Measurements from ENCODE around the gene TRIM65.
A peak's percentile ranks its signal among the peaks of the same experiment; 100 is the strongest.
"Not testable (repeated sequence)": the region's sequence is repeated elsewhere in the genome, so short reads cannot be mapped to it uniquely, and the experiment has no call there.

Gene TRIM65

GRCh38 chr17:75872434-75873351, 24.1 kb downstream of the TRIM65 start:
- H3K4me3 Mint-ChIP-seq: peak overlapping the region; percentile 20 to 52
- peak overlapping the region; percentile 68 to 86 for H3K27ac Mint-ChIP-seq
- peaks cover 19 to 32% of the 10 kb centered on the region in 2 donors for H3K4me1 Mint-ChIP-seq (ENCODE audit: low read depth in 2 of 2)
- DNase-seq: peak; percentile 45 to 56 (median 46)
- no peaks in the 10 kb centered on the region for H3K27me3 Mint-ChIP-seq
- peaks cover 2% of the 10 kb centered on the region for H3K36me3 Mint-ChIP-seq (ENCODE audit: insufficient read depth)
- no peaks in the 10 kb centered on the region for H3K9me3 Mint-ChIP-seq
- ATAC-seq (replicated peaks): peak; percentile 56

DNA sequence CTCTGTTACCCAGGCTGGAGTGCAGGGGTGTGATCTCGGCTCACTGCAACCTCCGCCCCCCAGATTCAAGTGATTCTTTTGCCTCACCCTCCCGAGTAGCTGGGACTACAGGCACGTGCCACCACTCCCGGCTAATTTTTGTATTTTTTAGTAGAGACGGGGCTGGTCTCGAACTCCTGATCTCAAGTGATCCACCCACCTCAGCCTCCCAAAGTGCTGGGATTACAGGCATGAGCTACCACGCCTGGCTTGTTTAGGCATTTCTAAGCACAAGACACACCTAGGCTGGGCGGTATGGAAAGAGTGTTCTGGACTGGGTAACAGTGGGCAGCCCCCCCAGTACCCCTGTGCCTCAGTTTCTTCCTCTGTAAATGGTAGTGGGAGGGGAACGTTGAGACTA, 26.5 kb downstream of the TRIM65 start:
- H3K9me3 Mint-ChIP-seq; ATAC-seq (replicated peaks); H3K4me3 Mint-ChIP-seq; H3K27ac Mint-ChIP-seq; H3K36me3 Mint-ChIP-seq (ENCODE audit: insufficient read depth); H3K27me3 Mint-ChIP-seq; DNase-seq: not testable (repeated sequence)
- H3K4me1 Mint-ChIP-seq (ENCODE audit: low read depth in 2 of 2): peaks cover 3 to 13% of the 10 kb centered on the region in 2 donors

DNA sequence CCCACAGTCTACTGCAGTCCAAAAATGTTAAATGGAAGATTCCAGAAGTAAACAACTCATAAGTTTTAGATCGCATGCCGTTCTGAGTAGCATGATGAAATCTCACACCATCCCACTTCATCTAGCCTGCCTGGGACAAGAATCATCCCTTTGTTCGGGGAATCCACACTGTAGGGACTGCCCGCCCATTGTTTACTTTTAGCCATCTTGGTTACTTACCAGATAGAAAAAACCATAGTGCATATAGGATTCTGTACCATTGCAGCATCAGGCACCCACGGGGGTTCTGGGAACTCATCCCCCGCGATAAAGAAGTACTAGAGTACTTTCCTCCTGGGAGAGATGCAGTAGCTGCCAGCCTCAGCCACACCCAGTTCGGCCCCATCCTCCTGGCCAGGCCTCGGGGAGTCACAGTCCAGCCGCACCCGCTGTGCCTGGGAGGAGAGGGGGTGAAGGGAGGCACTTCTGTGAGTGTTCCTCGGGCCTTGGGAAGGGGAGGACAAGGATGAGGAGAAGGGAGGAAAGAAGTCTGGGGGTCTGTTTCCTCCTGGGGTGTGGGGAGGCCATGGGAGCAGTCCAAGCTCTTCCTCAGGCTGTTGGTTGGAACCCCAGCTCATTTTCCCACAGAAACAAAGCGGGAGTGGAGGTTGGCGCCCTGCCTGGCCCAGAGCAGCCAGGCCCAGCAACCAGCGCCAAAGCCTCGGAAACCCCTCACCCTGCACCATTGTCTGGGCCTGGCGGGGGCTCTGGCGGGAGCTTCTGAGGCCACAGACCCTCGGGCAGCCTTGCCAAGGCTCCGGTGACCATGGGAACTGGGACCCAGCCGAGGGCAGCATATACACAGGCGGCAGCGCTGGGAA, 27.2 kb downstream of the TRIM65 start:
- Mint-ChIP-seq H3K9me3 (no peaks in the 10 kb centered on the region), H3K4me3 (no peak overlapping the region), H3K27me3 (no peaks in the 10 kb centered on the region), H3K4me1 (ENCODE audit: low read depth in 2 of 2) (peaks cover 11 to 20% of the 10 kb centered on the region in 2 donors), H3K27ac (no peak overlapping the region), H3K36me3 (ENCODE audit: insufficient read depth) (peaks cover 5% of the 10 kb centered on the region)
- ATAC-seq (replicated peaks) (no peak), DNase-seq (no peak)

DNA sequence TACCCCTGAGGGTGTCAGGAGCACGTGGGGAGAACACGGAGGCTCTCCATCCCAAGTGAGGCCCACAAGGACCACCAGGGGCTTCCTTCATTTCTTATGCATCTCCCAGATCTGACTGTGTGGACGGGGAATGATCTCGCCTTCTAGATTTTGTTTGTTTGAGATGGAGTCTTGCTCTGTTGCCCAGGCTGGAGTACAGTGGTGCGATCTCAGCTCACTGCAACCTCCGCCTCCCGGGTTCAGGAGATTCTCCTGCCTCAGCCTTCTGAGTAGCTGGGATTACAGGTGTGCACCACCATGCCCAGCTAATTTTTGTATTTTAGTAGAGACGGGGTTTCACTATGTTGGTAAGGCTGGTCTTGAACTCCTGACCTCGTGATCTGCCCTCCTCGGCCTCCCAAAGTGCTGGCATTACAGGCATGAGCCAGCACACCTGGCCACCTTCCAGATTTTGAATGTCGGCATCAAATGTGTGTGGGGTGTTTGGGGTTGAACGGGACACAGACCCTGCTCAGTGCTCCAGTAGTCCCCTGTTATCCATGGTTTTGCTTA, 27.9 kb downstream of the TRIM65 start:
- H3K36me3 Mint-ChIP-seq (ENCODE audit: insufficient read depth): peaks cover 11% of the 10 kb centered on the region
- not testable (repeated sequence) for ATAC-seq (replicated peaks); H3K9me3 Mint-ChIP-seq

GRCh38 chr17:75865404-75866188, 31.2 kb downstream of the TRIM65 start:
- DNase-seq; H3K9me3 Mint-ChIP-seq; H3K27me3 Mint-ChIP-seq; ATAC-seq (replicated peaks): not testable (repeated sequence)
- Mint-ChIP-seq H3K4me3 (peak overlapping the region; percentile 67 to 75), H3K36me3 (ENCODE audit: insufficient read depth) (peaks cover 16% of the 10 kb centered on the region), H3K27ac (peak overlapping the region; percentile 90 to 97), H3K4me1 (ENCODE audit: low read depth in 2 of 2) (peaks cover 18 to 19% of the 10 kb centered on the region in 2 donors)

More for the DNA sequence above, 27.9 kb downstream of the TRIM65 start:
- not testable (repeated sequence) for H3K27ac Mint-ChIP-seq, H3K27me3 Mint-ChIP-seq, H3K4me3 Mint-ChIP-seq, DNase-seq
- peaks cover 18 to 27% of the 10 kb centered on the region in 2 donors for H3K4me1 Mint-ChIP-seq (ENCODE audit: low read depth in 2 of 2)

DNA sequence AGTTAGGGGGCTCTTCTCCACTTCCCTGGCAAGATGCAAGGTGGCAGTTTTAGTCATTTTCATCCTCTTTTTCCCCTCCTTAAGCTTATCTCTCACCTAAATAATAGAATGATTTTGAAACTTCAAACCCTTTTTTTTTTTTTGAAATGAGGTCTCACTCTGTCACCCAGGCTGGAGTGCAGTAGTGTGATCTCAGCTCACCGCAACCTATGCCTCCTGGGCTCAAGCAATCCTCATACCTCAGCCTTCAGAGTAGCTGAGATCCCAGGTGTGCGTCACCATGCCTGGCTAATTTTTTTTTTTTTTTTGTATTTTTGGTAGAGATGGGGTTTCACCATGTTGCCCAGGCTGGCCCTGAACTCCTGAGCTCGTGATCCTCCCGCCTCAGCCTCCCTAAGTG, 31.9 kb downstream of the TRIM65 start:
- H3K4me1 Mint-ChIP-seq (ENCODE audit: low read depth in 2 of 2): peaks cover 18 to 19% of the 10 kb centered on the region in 2 donors
- H3K27ac Mint-ChIP-seq: peak overlapping the region; percentile 90 to 97
- peak overlapping the region; percentile 67 to 75 for H3K4me3 Mint-ChIP-seq

DNA sequence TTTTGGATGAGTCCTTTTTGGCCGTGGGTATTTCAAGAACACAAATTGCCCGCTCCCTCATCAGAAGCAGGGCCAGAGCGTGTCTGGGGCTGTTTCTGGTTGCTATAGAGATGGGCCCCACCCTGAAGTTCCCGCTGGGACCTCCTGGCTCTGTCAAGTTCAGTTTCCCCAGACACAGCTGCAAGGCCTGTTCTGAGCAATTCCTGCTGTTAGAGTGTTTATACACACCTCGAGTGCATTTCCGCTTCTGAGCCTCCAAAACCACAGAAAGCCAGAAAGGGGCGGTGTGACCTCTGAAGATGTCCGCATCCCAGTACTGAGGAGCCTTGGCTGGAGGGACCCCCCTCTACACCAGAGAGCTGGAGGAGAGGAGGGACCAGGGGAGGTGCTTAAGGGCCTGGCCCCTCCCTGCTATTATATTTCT, 32.3 kb downstream of the TRIM65 start:
- peak; percentile 43 to 56 (median 46) for DNase-seq

More for the DNA sequence above, 31.9 kb downstream of the TRIM65 start:
- H3K9me3 Mint-ChIP-seq, H3K27me3 Mint-ChIP-seq: not testable (repeated sequence)
- peaks cover 16% of the 10 kb centered on the region for H3K36me3 Mint-ChIP-seq (ENCODE audit: insufficient read depth)
- peak in 2 of 3 experiments; percentile 38 to 41 for DNase-seq
- ATAC-seq (replicated peaks): peak; percentile 81

DNA sequence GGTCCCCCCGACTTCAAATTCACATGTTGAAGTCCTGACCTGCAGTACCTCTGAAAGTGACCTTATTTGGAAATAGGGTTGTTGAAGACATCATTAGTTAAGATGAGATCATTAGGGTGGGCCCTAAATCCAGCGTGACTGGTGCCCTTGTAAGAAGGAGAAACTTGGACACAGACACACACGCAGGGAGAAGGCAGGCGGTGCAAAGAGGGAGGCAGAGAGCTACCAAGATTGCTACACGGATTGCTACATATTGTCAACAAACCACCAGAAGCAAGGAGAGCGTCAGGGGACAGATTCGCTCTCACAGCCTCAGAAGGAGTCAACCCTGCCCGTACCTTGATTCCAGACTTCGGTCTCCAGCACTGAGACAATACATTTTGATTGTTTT, 34.8 kb downstream of the TRIM65 start:
- peaks cover 16% of the 10 kb centered on the region for H3K36me3 Mint-ChIP-seq (ENCODE audit: insufficient read depth)
- no peaks in the 10 kb centered on the region for H3K27me3 Mint-ChIP-seq
- H3K4me3 Mint-ChIP-seq: peak overlapping the region in 1 of 2 donors; percentile 51
- peaks cover 18 to 19% of the 10 kb centered on the region in 2 donors for H3K4me1 Mint-ChIP-seq (ENCODE audit: low read depth in 2 of 2)
- DNase-seq: no peak
- ATAC-seq (replicated peaks): no peak
- H3K27ac Mint-ChIP-seq: peak overlapping the region in 1 of 2 donors; percentile 41
- no peaks in the 10 kb centered on the region for H3K9me3 Mint-ChIP-seq

More for the DNA sequence above, 32.3 kb downstream of the TRIM65 start:
- peaks cover 16% of the 10 kb centered on the region for H3K36me3 Mint-ChIP-seq (ENCODE audit: insufficient read depth)
- ATAC-seq (replicated peaks): peak; percentile 75
- peaks cover 18 to 19% of the 10 kb centered on the region in 2 donors for H3K4me1 Mint-ChIP-seq (ENCODE audit: low read depth in 2 of 2)
- peak overlapping the region; percentile 90 to 97 for H3K27ac Mint-ChIP-seq
- H3K27me3 Mint-ChIP-seq: no peaks in the 10 kb centered on the region
- H3K4me3 Mint-ChIP-seq: peak overlapping the region; percentile 67 to 75
- H3K9me3 Mint-ChIP-seq: no peaks in the 10 kb centered on the region

DNA sequence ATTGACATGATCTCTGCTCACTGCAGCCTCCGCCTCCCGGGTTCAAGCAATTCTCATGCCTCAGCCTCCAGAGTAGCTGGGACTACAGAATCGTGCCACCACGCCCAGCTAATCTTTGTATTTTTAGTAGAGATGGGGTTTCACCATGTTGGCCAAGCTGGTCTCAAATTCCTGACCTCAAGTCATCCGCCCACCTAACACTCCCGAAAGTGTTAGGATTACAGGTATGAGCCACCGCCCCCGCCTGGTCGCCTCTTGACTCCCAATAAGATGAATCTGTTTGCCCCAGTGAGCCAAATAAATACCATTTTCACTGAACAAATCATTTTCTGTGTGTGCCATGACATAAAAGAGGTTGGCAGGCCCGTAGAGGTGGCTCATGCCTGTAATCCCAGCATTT, 37.4 kb downstream of the TRIM65 start:
- peaks cover 15% of the 10 kb centered on the region for H3K36me3 Mint-ChIP-seq (ENCODE audit: insufficient read depth)
- peaks cover 10 to 16% of the 10 kb centered on the region in 2 donors for H3K4me1 Mint-ChIP-seq (ENCODE audit: low read depth in 2 of 2)
- not testable (repeated sequence) for H3K27me3 Mint-ChIP-seq; ATAC-seq (replicated peaks); DNase-seq; H3K4me3 Mint-ChIP-seq; H3K27ac Mint-ChIP-seq; H3K9me3 Mint-ChIP-seq

- H3K36me3 Mint-ChIP-seq (ENCODE audit: insufficient read depth): peaks cover 21% of the 10 kb centered on the region
- H3K4me3 Mint-ChIP-seq: no peak overlapping the region
- ATAC-seq (replicated peaks) (peak; percentile 12), DNase-seq (no peak)
- H3K27me3 Mint-ChIP-seq: no peaks in the 10 kb centered on the region
- H3K4me1 Mint-ChIP-seq (ENCODE audit: low read depth in 2 of 2): peaks cover 14 to 20% of the 10 kb centered on the region in 2 donors
- no peaks in the 10 kb centered on the region for H3K9me3 Mint-ChIP-seq
- no peak overlapping the region for H3K27ac Mint-ChIP-seq
These were observed 40.5 kb downstream of the TRIM65 start for GRCh38 chr17:75856062-75856756.

GRCh38 chr17:75855310-75856061, 41.3 kb downstream of the TRIM65 start, which contains the start of gene WBP2:
Gene WBP2 (minus strand): TSS chr17:75855335. CDS start chr17:75855297, 38 bp downstream.
- peaks cover 14 to 20% of the 10 kb centered on the region in 2 donors for H3K4me1 Mint-ChIP-seq (ENCODE audit: low read depth in 2 of 2)
- peak; percentile 93 to 95 (median 93) for DNase-seq
- H3K9me3 Mint-ChIP-seq: no peaks in the 10 kb centered on the region
- ATAC-seq (replicated peaks): peak; percentile 90
- no peak within 1 kb of the TSS for H3K27ac Mint-ChIP-seq
- H3K27me3 Mint-ChIP-seq: no peaks in the 10 kb centered on the region
- H3K36me3 Mint-ChIP-seq (ENCODE audit: insufficient read depth): peaks cover 25% of the 10 kb centered on the region
- no peak within 1 kb of the TSS for H3K4me3 Mint-ChIP-seq
